Activated CD4-positive, alpha-beta T cell treated with anti-CD3 and anti-CD28 coated beads for 24 hours (primary cell): Measurements from ENCODE around the gene ST7.

Experiments used
- DNase-seq, 2 donors: peaks; one replicate each; pipeline ENCODE4 v3.0.0-alpha.2; 2020; ENCODE audit warnings: low read depth in 2 of 2

The ST7 gene

GRCh38 chr7:117008886-117009531 lies 55.7 kb downstream of the ST7 start:
- no peak for DNase-seq

GRCh38 chr7:117009705-117010361 lies 56.5 kb downstream of the ST7 start:
- DNase-seq, result no peak

- peak; percentile 10 to 15 for DNase-seq
Observed at GRCh38 chr7:117010375-117011133, 57.3 kb downstream of the ST7 start.

GRCh38 chr7:117011419-117012260 lies 58.3 kb downstream of the ST7 start:
- no peak for DNase-seq

GRCh38 chr7:117012284-117012683 lies 59.0 kb downstream of the ST7 start:
- no peak for DNase-seq

GRCh38 chr7:117012696-117013095 lies 59.4 kb downstream of the ST7 start:
- DNase-seq, result no peak

- no peak for DNase-seq
Observed at GRCh38 chr7:117014099-117014656, 60.9 kb downstream of the ST7 start.

- DNase-seq, result no peak
Observed at GRCh38 chr7:117014673-117015133, 61.4 kb downstream of the ST7 start.

GRCh38 chr7:117015258-117016184 lies 62.2 kb downstream of the ST7 start:
- DNase-seq, result no peak

GRCh38 chr7:117017017-117017451 lies 63.7 kb downstream of the ST7 start:
- no peak for DNase-seq

- DNase-seq, result no peak
Observed at GRCh38 chr7:117017702-117018266, 64.5 kb downstream of the ST7 start.

- DNase-seq, result no peak
Observed at GRCh38 chr7:117018713-117019112, 65.4 kb downstream of the ST7 start.

- no peak for DNase-seq
Observed at GRCh38 chr7:117019287-117019686, 66.0 kb downstream of the ST7 start.

GRCh38 chr7:117019786-117020590 lies 66.7 kb downstream of the ST7 start:
- no peak for DNase-seq

- no peak for DNase-seq
Observed at GRCh38 chr7:117020591-117020973, 67.3 kb downstream of the ST7 start.

GRCh38 chr7:117021366-117021765 lies 68.1 kb downstream of the ST7 start:
- no peak for DNase-seq

GRCh38 chr7:117021986-117022385 lies 68.7 kb downstream of the ST7 start:
- no peak for DNase-seq

- DNase-seq, result no peak
Observed at GRCh38 chr7:117023325-117023854, 70.1 kb downstream of the ST7 start.

GRCh38 chr7:117024811-117025210 lies 71.5 kb downstream of the ST7 start:
- no peak for DNase-seq
